Measurements from ENCODE around the gene EDN2. TPM values are rescaled to one million over a fixed set of nuclear protein-coding genes. Genes with fewer than 3 reads are reported as not detected.

Gene EDN2
- total RNA-seq, 3 donors from 2014 or later (not counting 1 experiment from before 2014, with no cell fraction given): 0.29 to 0.93 (median 0.64) TPM

- H3K4me1 ChIP-seq (ENCODE audit: control insufficient read depth, insufficient read depth, low read length): no peaks in the 10 kb centered on the region
- H3K9me3 ChIP-seq (ENCODE audit: control insufficient read depth, insufficient read depth, low read length): no peaks in the 10 kb centered on the region
- intact Hi-C loops (cut with micrococcal nuclease): no loop called here
- no peaks in the 10 kb centered on the region for H3K36me3 Mint-ChIP-seq
- ATAC-seq (no peak), DNase-seq (no peak)
- H3K27ac Mint-ChIP-seq: no peak overlapping the region
- H3K36me3 ChIP-seq (ENCODE audit: control insufficient read depth, insufficient read depth, low read length): peaks cover 3% of the 10 kb centered on the region
- H3K4me3 Mint-ChIP-seq: no peak overlapping the region
- 95% methylated on average over 13 of the region's 13 CpGs for WGBS (ENCODE audit: insufficient coverage)
- no peaks in the 10 kb centered on the region for H3K27me3 ChIP-seq (ENCODE audit: control insufficient read depth, insufficient read depth, low read length)
- H3K9me3 Mint-ChIP-seq: no peaks in the 10 kb centered on the region
- H3K27me3 Mint-ChIP-seq (ENCODE audit: low read depth in 2 of 2): no peaks in the 10 kb centered on the region
- no peak overlapping the region for H3K27ac ChIP-seq (ENCODE audit: low read length)
- no peak for TF ChIP-seq CTCF (IDR thresholded peaks at IDR 0.05)
- H3K4me1 Mint-ChIP-seq: peaks cover 6 to 19% of the 10 kb centered on the region in 2 donors
- no peak overlapping the region for H3K4me3 ChIP-seq (ENCODE audit: low read length)
These were observed 22.7 kb upstream of the EDN2 start for GRCh38 chr1:41507110-41507720.

- H3K9me3 Mint-ChIP-seq: no peaks in the 10 kb centered on the region
These were observed 19.9 kb upstream of the EDN2 start for GRCh38 chr1:41504114-41505035.

GRCh38 chr1:41503538-41504113, 19.1 kb upstream of the EDN2 start:
- Histone ChIP-seq H3K27me3 (ENCODE audit: control insufficient read depth, insufficient read depth, low read length) (no peaks in the 10 kb centered on the region), H3K36me3 (ENCODE audit: control insufficient read depth, insufficient read depth, low read length) (no peaks in the 10 kb centered on the region), H3K4me3 (ENCODE audit: low read length) (no peak overlapping the region), H3K4me1 (ENCODE audit: control insufficient read depth, insufficient read depth, low read length) (no peaks in the 10 kb centered on the region), H3K9me3 (ENCODE audit: control insufficient read depth, insufficient read depth, low read length) (no peaks in the 10 kb centered on the region), H3K27ac (ENCODE audit: low read length) (no peak overlapping the region)
- ATAC-seq (no peak), DNase-seq (no peak)
- TF ChIP-seq CTCF (IDR thresholded peaks at IDR 0.05): no peak
- intact Hi-C loops (cut with micrococcal nuclease): no loop called here
- Mint-ChIP-seq H3K4me1 (peaks cover 6 to 14% of the 10 kb centered on the region in 2 donors), H3K36me3 (no peaks in the 10 kb centered on the region), H3K27ac (no peak overlapping the region), H3K27me3 (ENCODE audit: low read depth in 2 of 2) (peaks cover 0 to under 1% of the 10 kb centered on the region in 2 donors), H3K4me3 (no peak overlapping the region), H3K9me3 (no peaks in the 10 kb centered on the region)
- WGBS (ENCODE audit: insufficient coverage): 90% methylated on average over 11 of the region's 11 CpGs

More at GRCh38 chr1:41504114-41505035, 19.9 kb upstream of the EDN2 start:
- Mint-ChIP-seq H3K36me3 (no peaks in the 10 kb centered on the region), H3K27ac (no peak overlapping the region), H3K4me3 (no peak overlapping the region), H3K4me1 (peaks cover 6 to 19% of the 10 kb centered on the region in 2 donors), H3K27me3 (ENCODE audit: low read depth in 2 of 2) (no peaks in the 10 kb centered on the region)
- H3K27ac ChIP-seq (ENCODE audit: low read length): no peak overlapping the region
- H3K36me3 ChIP-seq (ENCODE audit: control insufficient read depth, insufficient read depth, low read length): no peaks in the 10 kb centered on the region
- ATAC-seq (no peak), DNase-seq (no peak)
- no peak overlapping the region for H3K4me3 ChIP-seq (ENCODE audit: low read length)
- H3K27me3 ChIP-seq (ENCODE audit: control insufficient read depth, insufficient read depth, low read length): no peaks in the 10 kb centered on the region
- intact Hi-C loops (cut with micrococcal nuclease): no loop called here
- no peak for TF ChIP-seq CTCF (IDR thresholded peaks at IDR 0.05)
- 76% methylated on average over 15 of the region's 15 CpGs for WGBS (ENCODE audit: insufficient coverage)
- no peaks in the 10 kb centered on the region for H3K4me1 ChIP-seq (ENCODE audit: control insufficient read depth, insufficient read depth, low read length)
- no peaks in the 10 kb centered on the region for H3K9me3 ChIP-seq (ENCODE audit: control insufficient read depth, insufficient read depth, low read length)
